ENCODE results near the gene TK1. TPM values are rescaled to one million over a fixed set of nuclear protein-coding genes. Genes with fewer than 3 reads are reported as not detected.
A peak's percentile ranks its signal among the peaks of the same experiment; 100 is the strongest.
"Not testable (repeated sequence)": the region's sequence is repeated elsewhere in the genome, so short reads cannot be mapped to it uniquely, and the experiment has no call there.

The TK1 gene
- 10 to 100 TPM; 93.1 to 97.8 TPM for total RNA-seq

- DNase-seq (peak; percentile 96), ATAC-seq (ENCODE audit: low read depth) (peak; percentile 94)
- Mint-ChIP-seq H3K36me3 (peaks cover 22% of the 10 kb centered on the region), H3K9me3 (no peaks in the 10 kb centered on the region), H3K27me3 (no peaks in the 10 kb centered on the region), H3K4me3 (peak within 1 kb of the TSS; percentile 94), H3K27ac (peak within 1 kb of the TSS; percentile 75), H3K4me1 (peaks cover 35% of the 10 kb centered on the region)
- POLR2A ChIA-PET, result interaction anchor here (0.7 to 1.9 kb wide), 6 partner anchors 11 to 168 kb away, joined by 3 to 6 read pairs (median 4); partner anchors contain the start of genes BIRC5 and TMC8
These were observed at the start of gene TK1, which contains the start of gene AFMID for GRCh38 chr17:78186692-78187595. TSS of gene TK1 (minus strand) at chr17:78187052. CDS start at chr17:78186994, 58 bp downstream. TSS of gene AFMID (plus strand) at chr17:78187362. CDS start at chr17:78187371, 9 bp downstream.

- H3K4me3 Mint-ChIP-seq, result no peak overlapping the region
- DNase-seq (no peak), ATAC-seq (ENCODE audit: low read depth) (no peak)
- H3K27me3 Mint-ChIP-seq, result peaks cover 23% of the 10 kb centered on the region
- H3K27ac Mint-ChIP-seq, result no peak overlapping the region
- no peaks in the 10 kb centered on the region for H3K36me3 Mint-ChIP-seq
- POLR2A ChIA-PET, result no interaction called here
- H3K4me1 Mint-ChIP-seq, result peaks cover 5% of the 10 kb centered on the region
- no peaks in the 10 kb centered on the region for H3K9me3 Mint-ChIP-seq
These were observed 49.0 kb upstream of the TK1 start for GRCh38 chr17:78235885-78236284.

GRCh38 chr17:78235022-78235421, 48.2 kb upstream of the TK1 start:
- POLR2A ChIA-PET, result not testable (repeated sequence)

GRCh38 chr17:78234261-78234865, 47.5 kb upstream of the TK1 start:
- H3K9me3 Mint-ChIP-seq, result no peaks in the 10 kb centered on the region
- DNase-seq (no peak), ATAC-seq (ENCODE audit: low read depth) (no peak)
- no peaks in the 10 kb centered on the region for H3K36me3 Mint-ChIP-seq
- H3K27ac Mint-ChIP-seq, result no peak overlapping the region
- POLR2A ChIA-PET, result no interaction called here
- no peak overlapping the region for H3K4me3 Mint-ChIP-seq
- H3K4me1 Mint-ChIP-seq, result peaks cover 5% of the 10 kb centered on the region
- H3K27me3 Mint-ChIP-seq, result peaks cover 37% of the 10 kb centered on the region

More at GRCh38 chr17:78235022-78235421, 48.2 kb upstream of the TK1 start:
- DNase-seq; H3K27ac Mint-ChIP-seq; H3K9me3 Mint-ChIP-seq; H3K4me3 Mint-ChIP-seq; ATAC-seq (ENCODE audit: low read depth); H3K36me3 Mint-ChIP-seq; H3K4me1 Mint-ChIP-seq: not testable (repeated sequence)
- H3K27me3 Mint-ChIP-seq, result peaks cover 32% of the 10 kb centered on the region

- Mint-ChIP-seq H3K36me3 (no peaks in the 10 kb centered on the region), H3K9me3 (no peaks in the 10 kb centered on the region), H3K4me3 (no peak overlapping the region), H3K27me3 (peaks cover 43% of the 10 kb centered on the region), H3K4me1 (peaks cover 5% of the 10 kb centered on the region), H3K27ac (no peak overlapping the region)
- no peak for ATAC-seq (ENCODE audit: low read depth)
- no peak for DNase-seq
- POLR2A ChIA-PET, result no interaction called here
These were observed 46.8 kb upstream of the TK1 start for GRCh38 chr17:78233678-78234077.

GRCh38 chr17:78232859-78233173, 46.0 kb upstream of the TK1 start:
- no peak for DNase-seq

GRCh38 chr17:78231991-78232858, 45.4 kb upstream of the TK1 start:
- DNase-seq (peak; percentile 63), ATAC-seq (ENCODE audit: low read depth) (peak; percentile 83)
- Mint-ChIP-seq H3K4me3 (peak overlapping the region; percentile 28), H3K9me3 (no peaks in the 10 kb centered on the region), H3K27ac (no peak overlapping the region), H3K27me3 (peaks cover 52% of the 10 kb centered on the region), H3K4me1 (peaks cover 3% of the 10 kb centered on the region), H3K36me3 (no peaks in the 10 kb centered on the region)
- POLR2A ChIA-PET, result no interaction called here

More at GRCh38 chr17:78232859-78233173, 46.0 kb upstream of the TK1 start:
- Mint-ChIP-seq H3K27ac (no peak overlapping the region), H3K4me1 (peaks cover 3% of the 10 kb centered on the region), H3K9me3 (no peaks in the 10 kb centered on the region), H3K36me3 (no peaks in the 10 kb centered on the region), H3K27me3 (peaks cover 50% of the 10 kb centered on the region), H3K4me3 (peak overlapping the region; percentile 1)
- no peak for ATAC-seq (ENCODE audit: low read depth)
- POLR2A ChIA-PET, result no interaction called here

GRCh38 chr17:78230996-78231935, 44.4 kb upstream of the TK1 start, which contains the start of gene TMEM235:
TSS of gene TMEM235 (plus strand) at chr17:78231631. CDS start at chr17:78232024, 393 bp downstream.
- ATAC-seq (ENCODE audit: low read depth), result no peak

GRCh38 chr17:78230252-78230962, 43.6 kb upstream of the TK1 start:
- ATAC-seq (ENCODE audit: low read depth), result no peak
- Mint-ChIP-seq H3K4me3 (no peak overlapping the region), H3K36me3 (no peaks in the 10 kb centered on the region), H3K9me3 (no peaks in the 10 kb centered on the region), H3K27ac (no peak overlapping the region), H3K4me1 (peaks cover 7% of the 10 kb centered on the region), H3K27me3 (peaks cover 52% of the 10 kb centered on the region)
- POLR2A ChIA-PET, result interaction anchor here (0.6 kb wide), 1 partner anchor 513 kb away, joined by 5 read pairs; no protein-coding TSS in a partner anchor
- DNase-seq, result no peak

More at GRCh38 chr17:78230996-78231935, 44.4 kb upstream of the TK1 start, which contains the start of gene TMEM235:
- Mint-ChIP-seq H3K4me1 (peaks cover 7% of the 10 kb centered on the region), H3K27ac (no peak within 1 kb of the TSS), H3K4me3 (peak within 1 kb of the TSS; percentile 28), H3K36me3 (no peaks in the 10 kb centered on the region), H3K27me3 (peaks cover 52% of the 10 kb centered on the region), H3K9me3 (no peaks in the 10 kb centered on the region)
- POLR2A ChIA-PET, result no interaction called here
- no peak for DNase-seq

- H3K27me3 Mint-ChIP-seq, result peaks cover 51% of the 10 kb centered on the region
- peaks cover 3% of the 10 kb centered on the region for H3K36me3 Mint-ChIP-seq
These were observed 41.3 kb upstream of the TK1 start for GRCh38 chr17:78228176-78228575.

GRCh38 chr17:78227455-78227916, 40.6 kb upstream of the TK1 start:
- H3K4me3 Mint-ChIP-seq, result no peak overlapping the region
- ATAC-seq (ENCODE audit: low read depth), result no peak
- H3K27me3 Mint-ChIP-seq, result peaks cover 44% of the 10 kb centered on the region
- H3K4me1 Mint-ChIP-seq, result peaks cover 3% of the 10 kb centered on the region
- H3K36me3 Mint-ChIP-seq, result peaks cover 3% of the 10 kb centered on the region
- H3K27ac Mint-ChIP-seq, result no peak overlapping the region
- DNase-seq, result no peak
- POLR2A ChIA-PET, result no interaction called here
- no peaks in the 10 kb centered on the region for H3K9me3 Mint-ChIP-seq

More at GRCh38 chr17:78228176-78228575, 41.3 kb upstream of the TK1 start:
- DNase-seq, result no peak
- no peak overlapping the region for H3K27ac Mint-ChIP-seq
- H3K4me1 Mint-ChIP-seq, result peaks cover 7% of the 10 kb centered on the region
- H3K4me3 Mint-ChIP-seq, result no peak overlapping the region
- no peaks in the 10 kb centered on the region for H3K9me3 Mint-ChIP-seq
- no peak for ATAC-seq (ENCODE audit: low read depth)
- POLR2A ChIA-PET, result interaction anchor here (0.7 kb wide), 1 partner anchor 115 kb away, joined by 3 read pairs; no protein-coding TSS in a partner anchor

All from activated naive CD8-positive, alpha-beta T cell treated with anti-CD3 and anti-CD28 coated beads, Interleukin-2, amount 10 ng/mL, durations not matched to agents 7 days and 5 days (primary cell).